ENCODE results near the gene GPR4. TPM values are rescaled to one million over a fixed set of nuclear protein-coding genes. Genes with fewer than 3 reads are reported as not detected.

The GPR4 gene
- polyA plus RNA-seq, 1 donor from 2014 or later: 0.25 TPM

Small RNA genes within 50 kb of the gene (small RNA-seq; reads per million reads assigned to genes)
- 0.03 to 0.08 (median 0.03) reads per million in 3 experiments for gene RN7SL836P

Other genes with a start within 250 kb of the GPR4 start
- gene ERCC2, start 231.6 kb downstream of the GPR4 start, polyA plus RNA-seq: 28.8 and 39.0 TPM in 2 replicates
- gene PPP1R13L, start 197.1 kb downstream of the GPR4 start, polyA plus RNA-seq: 0.74 TPM in 1 of 2 replicates, not detected in the other
- 2.3 and 2.4 TPM in 2 replicates for gene POLR1G, start 195.6 kb downstream of the GPR4 start, polyA plus RNA-seq
- gene ERCC1, start 178.3 kb downstream of the GPR4 start, polyA plus RNA-seq: 69.2 and 80.8 TPM in 2 replicates
- 1.4 and 2.1 TPM in 2 replicates for gene FOSB, start 134.2 kb downstream of the GPR4 start, polyA plus RNA-seq
- gene RTN2, start 105.2 kb downstream of the GPR4 start, polyA plus RNA-seq: 70.3 and 83.9 TPM in 2 replicates
- 1.0 and 1.8 TPM in 2 replicates for gene PPM1N, start 103.8 kb downstream of the GPR4 start, polyA plus RNA-seq
- gene VASP, start 94.7 kb downstream of the GPR4 start, polyA plus RNA-seq: 6.1 and 15.6 TPM in 2 replicates
- gene OPA3, start 17.4 kb downstream of the GPR4 start, polyA plus RNA-seq: 3.3 and 6.0 TPM in 2 replicates
- 18.9 and 19.2 TPM in 2 replicates for gene EML2, start 37.2 kb upstream of the GPR4 start, polyA plus RNA-seq
- 6.4 and 13.1 TPM in 2 replicates for gene GIPR, start 66.0 kb upstream of the GPR4 start, polyA plus RNA-seq
- gene SNRPD2, start 89.7 kb upstream of the GPR4 start, polyA plus RNA-seq: 333 and 372 TPM in 2 replicates
- 6.8 and 8.4 TPM in 2 replicates for gene QPCTL, start 90.5 kb upstream of the GPR4 start, polyA plus RNA-seq
- 12.5 and 13.2 TPM in 2 replicates for gene FBXO46, start 128.7 kb upstream of the GPR4 start, polyA plus RNA-seq
- gene MEIOSIN, start 131.2 kb upstream of the GPR4 start, polyA plus RNA-seq: not detected in 2 replicates
- gene SIX5, start 167.0 kb upstream of the GPR4 start, polyA plus RNA-seq: 0.50 TPM in 1 of 2 replicates, not detected in the other
- gene DMPK, start 180.3 kb upstream of the GPR4 start, polyA plus RNA-seq: 34.3 and 50.1 TPM in 2 replicates
- gene DMWD, start 190.6 kb upstream of the GPR4 start, polyA plus RNA-seq: 20.4 and 28.5 TPM in 2 replicates
- gene RSPH6A, start 213.1 kb upstream of the GPR4 start, polyA plus RNA-seq: not detected in 2 replicates